Keratinocyte (primary cell): ENCODE data around the gene SH2D3C. TPM values are rescaled to one million over a fixed set of nuclear protein-coding genes. Genes with fewer than 3 reads are reported as not detected.

Source experiments
- DNase-seq: peaks from one replicate; pipeline ENCODE4 v3.0.0-alpha.2; 2011; ENCODE audit warnings: low read depth, missing footprints, low spot score
- FAIRE-seq: peaks from 2 replicates; lab custom pipeline; 2011; peaks lifted over from hg19 to GRCh38; lab: Jason Lieb, UNC
- H2AFZ ChIP-seq: 2 replicates; pipeline ENCODE4 v1.6.0; 2012; ENCODE audit warnings: low read length, control low read depth, inconsistent platforms; ENCODE audit not compliant: control insufficient read depth
- H3K27ac ChIP-seq: 2 replicates; pipeline ENCODE4 v1.5.1; 2011; ENCODE audit warnings: low read length; ENCODE audit not compliant: control insufficient read depth, insufficient read depth
- H3K27me3 ChIP-seq: 3 replicates; pipeline ENCODE4 v1.6.0; 2011; ENCODE audit warnings: low read length; ENCODE audit not compliant: control insufficient read depth, insufficient read depth; ENCODE audit errors: extremely low read depth
- H3K36me3 ChIP-seq, 2 experiments: 2 replicates in 1 of 2; 3 replicates in 1 of 2; pipeline ENCODE4 v1.5.1; 2011; ENCODE audit warnings: low read length in 2 of 2, mild to moderate bottlenecking in 1 of 2; ENCODE audit not compliant: control insufficient read depth in 2 of 2, insufficient read depth in 2 of 2; ENCODE audit errors: extremely low read depth in 1 of 2
- H3K4me1 ChIP-seq: 3 replicates; pipeline ENCODE4 v1.5.1; 2011; ENCODE audit warnings: low read length; ENCODE audit not compliant: control insufficient read depth, insufficient read depth; ENCODE audit errors: extremely low read depth
- H3K4me2 ChIP-seq: 3 replicates; pipeline ENCODE4 v1.6.0; 2011; ENCODE audit warnings: low read depth, low read length; ENCODE audit not compliant: control insufficient read depth, insufficient read depth; ENCODE audit errors: extremely low read depth
- H3K4me3 ChIP-seq, 3 experiments: fragments of 200-600 bp in 1 of 3; sonication (generic) in 1 of 3; 2 replicates in 2 of 3; 3 replicates in 1 of 3; pipeline ENCODE4 v1.5.1; 2011 to 2016; ENCODE audit warnings: low read length in 3 of 3, mild to moderate bottlenecking in 3 of 3, control low read depth in 2 of 3, inconsistent platforms in 1 of 3, low read depth in 1 of 3, mixed read lengths in 1 of 3, mixed run types in 1 of 3, moderate library complexity in 1 of 3; ENCODE audit not compliant: control insufficient read depth in 2 of 3, insufficient read depth in 2 of 3; ENCODE audit errors: extremely low read depth in 1 of 3
- H3K79me2 ChIP-seq: 2 replicates; pipeline ENCODE4 v1.6.0; 2012; ENCODE audit warnings: low read length; ENCODE audit not compliant: control insufficient read depth, insufficient read depth
- H3K9ac ChIP-seq: 3 replicates; pipeline ENCODE4 v1.6.0; 2011; ENCODE audit warnings: low read length; ENCODE audit not compliant: control insufficient read depth, insufficient read depth; ENCODE audit errors: extremely low read depth
- H3K9me1 ChIP-seq: 3 replicates; pipeline ENCODE4 v1.6.0; 2011; ENCODE audit warnings: low read length; ENCODE audit not compliant: control insufficient read depth, insufficient read depth; ENCODE audit errors: extremely low read depth
- H3K9me3 ChIP-seq: 2 replicates; pipeline ENCODE4 v1.5.1; 2012; ENCODE audit warnings: low read depth, low read length; ENCODE audit not compliant: control insufficient read depth
- H4K20me1 ChIP-seq: 3 replicates; pipeline ENCODE4 v1.6.0; 2011; ENCODE audit warnings: low read length; ENCODE audit not compliant: control insufficient read depth, insufficient read depth; ENCODE audit errors: extremely low read depth
- EZH2 ChIP-seq: IDR thresholded peaks from one replicate; pipeline ENCODE4 v1.6.1; 2012; ENCODE audit warnings: inconsistent platforms, mild to moderate bottlenecking, low read length, moderate library complexity
- dilution Hi-C: fragments of 300-500 bp; cut with MboI; formaldehyde crosslinking; loops from one replicate; pipeline ENCODE4 v1.7.0; 2020; ENCODE audit warnings: low sequenced_read_pairs; ENCODE audit not compliant: extremely low pct_ligation_motif_present
- polyA plus RNA-seq, 5 experiments: library from polyadenylated mRNA; depleted of rRNA in 3 of 5; stranded (reverse) in 3 of 5; stranded (forward) in 1 of 5; unstranded in 1 of 5; fragments of >200 nt; gene quantifications; 1 replicate in 1 of 5; 2 replicates in 3 of 5; 3 replicates in 1 of 5; pipeline versions ENCODE4 v1.2.1 to v1.2.3, GENCODE V29; 2011 to 2012; ENCODE audit warnings: missing spikeins in 2 of 5, low read depth in 1 of 5, low replicate concordance in 1 of 5
- TF ChIP-seq, protein P1 (sequence below), 3 experiments: IDR thresholded peaks in 1 of 3; conservative IDR thresholded peaks in 1 of 3; optimal IDR thresholded peaks in 1 of 3; 2 replicates in 2 of 3; 3 replicates in 1 of 3; pipeline versions ENCODE3 to v1.5.1; 2011; ENCODE audit warnings: low read length in 3 of 3, mild to moderate bottlenecking in 3 of 3, moderate library complexity in 2 of 3, control low read depth in 1 of 3, inconsistent platforms in 1 of 3; ENCODE audit not compliant: insufficient read depth in 2 of 3; ENCODE audit errors: extremely low read depth in 1 of 3

The SH2D3C gene
- polyA plus RNA-seq, 1 donor (not counting 4 experiments of a cell fraction or from before 2014, with no cell fraction given) = 0.12 TPM

DNA sequence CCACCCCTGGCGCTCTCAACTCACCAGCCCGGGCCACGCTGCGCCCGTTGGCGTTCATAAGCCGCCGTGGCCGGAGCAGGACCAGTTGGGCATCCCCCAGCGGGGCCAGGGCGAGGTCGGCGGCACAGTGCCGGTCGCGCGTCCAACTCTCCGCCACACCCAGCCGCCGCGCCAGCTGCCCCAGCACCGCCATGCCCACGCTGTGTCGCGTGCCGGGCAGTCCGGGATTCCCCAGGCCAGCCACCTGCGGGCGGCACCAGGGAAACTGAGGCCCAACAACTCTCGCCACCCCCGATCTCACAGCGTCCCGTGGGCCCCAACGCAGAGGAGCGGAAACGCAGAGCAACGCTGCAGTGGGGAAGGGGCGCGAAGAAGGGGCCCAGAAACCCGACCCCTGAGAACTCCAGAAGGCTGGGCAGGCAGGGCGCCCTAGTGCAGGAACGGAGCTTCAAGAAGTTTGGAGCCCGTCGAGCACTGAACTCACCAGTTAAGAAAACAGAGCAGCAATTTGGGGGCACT is 63.5 kb downstream of the SH2D3C start:
- no peaks in the 10 kb centered on the region for H3K9me1 ChIP-seq
- TF ChIP-seq EZH2 = no peak
- TF ChIP-seq, protein P1, sequence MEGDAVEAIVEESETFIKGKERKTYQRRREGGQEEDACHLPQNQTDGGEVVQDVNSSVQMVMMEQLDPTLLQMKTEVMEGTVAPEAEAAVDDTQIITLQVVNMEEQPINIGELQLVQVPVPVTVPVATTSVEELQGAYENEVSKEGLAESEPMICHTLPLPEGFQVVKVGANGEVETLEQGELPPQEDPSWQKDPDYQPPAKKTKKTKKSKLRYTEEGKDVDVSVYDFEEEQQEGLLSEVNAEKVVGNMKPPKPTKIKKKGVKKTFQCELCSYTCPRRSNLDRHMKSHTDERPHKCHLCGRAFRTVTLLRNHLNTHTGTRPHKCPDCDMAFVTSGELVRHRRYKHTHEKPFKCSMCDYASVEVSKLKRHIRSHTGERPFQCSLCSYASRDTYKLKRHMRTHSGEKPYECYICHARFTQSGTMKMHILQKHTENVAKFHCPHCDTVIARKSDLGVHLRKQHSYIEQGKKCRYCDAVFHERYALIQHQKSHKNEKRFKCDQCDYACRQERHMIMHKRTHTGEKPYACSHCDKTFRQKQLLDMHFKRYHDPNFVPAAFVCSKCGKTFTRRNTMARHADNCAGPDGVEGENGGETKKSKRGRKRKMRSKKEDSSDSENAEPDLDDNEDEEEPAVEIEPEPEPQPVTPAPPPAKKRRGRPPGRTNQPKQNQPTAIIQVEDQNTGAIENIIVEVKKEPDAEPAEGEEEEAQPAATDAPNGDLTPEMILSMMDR (optimal IDR thresholded peaks at IDR 0.05 in 1 of 3, IDR thresholded peaks at IDR 0.05 in 1 of 3, conservative IDR thresholded peaks at IDR 0.05 in 1 of 3; ENCODE audit: extremely low read depth in 1 of 3, insufficient read depth in 2 of 3, low read length in 3 of 3) = no peak
- H3K36me3 ChIP-seq = peaks cover 0 to 4% of the 10 kb centered on the region in 2 experiments
- peaks cover 12% of the 10 kb centered on the region for H3K4me1 ChIP-seq
- no peaks in the 10 kb centered on the region for H3K9me3 ChIP-seq
- DNase-seq (no peak), FAIRE-seq (no peak)
- H3K27ac ChIP-seq = peak overlapping the region; percentile 59
- H2AFZ ChIP-seq = peak overlapping the region; percentile 83
- peaks cover 9% of the 10 kb centered on the region for H3K79me2 ChIP-seq
- H3K4me2 ChIP-seq = peak overlapping the region; percentile 84
- H4K20me1 ChIP-seq = no peaks in the 10 kb centered on the region
- dilution Hi-C loops = no loop called here
- H3K9ac ChIP-seq = peak overlapping the region; percentile 90
- peak overlapping the region; percentile 72 to 94 (median 90) for H3K4me3 ChIP-seq
- H3K27me3 ChIP-seq = no peaks in the 10 kb centered on the region

DNA sequence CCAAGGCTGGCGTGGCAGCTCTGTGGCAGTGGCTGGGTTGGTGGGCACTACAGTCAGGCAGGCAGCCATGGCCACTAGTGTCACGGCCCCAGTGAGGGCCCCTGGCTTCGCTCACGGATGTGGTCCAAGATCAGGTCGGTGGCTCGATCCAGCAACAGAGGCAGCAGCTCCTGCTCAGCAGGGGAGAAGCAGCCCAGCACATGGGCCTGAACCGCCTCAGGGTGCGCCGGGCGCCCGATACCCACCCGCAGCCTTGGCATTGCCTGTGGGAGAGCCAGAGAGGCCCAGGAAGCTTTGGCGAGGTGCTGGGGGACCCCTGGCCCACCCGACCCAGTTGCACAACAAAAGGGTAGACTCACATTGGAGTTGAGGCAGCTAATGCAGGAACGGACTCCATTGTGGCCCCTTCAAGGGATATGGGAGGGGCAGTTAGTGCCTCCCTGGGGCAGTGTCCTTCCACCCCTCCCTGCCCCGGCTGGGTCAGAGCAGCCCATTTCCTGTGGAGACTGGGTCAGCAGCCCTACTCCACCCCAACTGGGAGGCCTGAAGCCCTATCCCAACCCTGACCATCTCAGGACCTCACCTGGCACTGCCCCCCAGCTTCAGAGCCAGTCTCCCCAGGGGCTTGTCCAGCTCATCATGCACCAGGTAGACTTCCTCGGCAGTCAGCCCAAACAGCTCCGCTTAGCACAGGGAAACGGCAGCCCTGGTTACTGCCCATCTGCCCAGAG is 64.3 kb downstream of the SH2D3C start:
- dilution Hi-C loops = no loop called here
- Histone ChIP-seq H3K4me3 (peak overlapping the region; percentile 55 to 90 (median 72)), H3K4me1 (peaks cover 12% of the 10 kb centered on the region), H3K9ac (peak overlapping the region; percentile 47), H3K27me3 (no peaks in the 10 kb centered on the region), H3K79me2 (peaks cover 9% of the 10 kb centered on the region), H3K27ac (no peak overlapping the region), H4K20me1 (no peaks in the 10 kb centered on the region), H3K4me2 (peak overlapping the region; percentile 95), H2AFZ (peak overlapping the region; percentile 9), H3K9me3 (no peaks in the 10 kb centered on the region), H3K36me3 (peaks cover 0 to 4% of the 10 kb centered on the region in 2 experiments), H3K9me1 (no peaks in the 10 kb centered on the region)
- TF ChIP-seq, protein P1 (optimal IDR thresholded peaks at IDR 0.05 in 1 of 3, IDR thresholded peaks at IDR 0.05 in 1 of 3, conservative IDR thresholded peaks at IDR 0.05 in 1 of 3; ENCODE audit: extremely low read depth in 1 of 3, insufficient read depth in 2 of 3, low read length in 3 of 3) = no peak
- no peak for TF ChIP-seq EZH2
- no peak for DNase-seq
- FAIRE-seq = no peak
